ENCODE data around the gene SLC29A1. TPM values are rescaled to one million over a fixed set of nuclear protein-coding genes. Genes with fewer than 3 reads are reported as not detected.
"Not testable (repeated sequence)": the region's sequence is repeated elsewhere in the genome, so short reads cannot be mapped to it uniquely, and the experiment has no call there.

The SLC29A1 gene
- polyA plus RNA-seq: 100 to 1,000 TPM in 1 of 3 donors, 10 to 100 TPM in 2; 50.7 to 253 (median 57.6) TPM

- WGBS, 3 donors: 1 to 2% (median 1%) methylated on average over 64 to 73 of the region's 73 CpGs
- H3K27ac ChIP-seq (ENCODE audit: low read depth, low read length): no peak within 1 kb of the TSS
These were observed at the start of gene SLC29A1 for GRCh38 chr6:44223319-44224028. SLC29A1 (plus strand) TSS chr6:44223595; CDS start chr6:44227314, 3,719 bp downstream.

GRCh38 chr6:44176130-44176761 is 47.1 kb upstream of the SLC29A1 start:
- WGBS, 3 donors: 71 to 81% (median 74%) methylated on average over 14 to 15 of the region's 15 CpGs
- H3K27ac ChIP-seq (ENCODE audit: low read depth, low read length): no peak overlapping the region

GRCh38 chr6:44176762-44177509 is 46.5 kb upstream of the SLC29A1 start:
- WGBS, 3 donors: 46 to 71% (median 46%) methylated on average over 24 of the region's 24 CpGs
- no peak overlapping the region for H3K27ac ChIP-seq (ENCODE audit: low read depth, low read length)

- H3K27ac ChIP-seq (ENCODE audit: low read depth, low read length): no peak overlapping the region
- 62 to 84% (median 62%) methylated on average over 13 of the region's 13 CpGs for WGBS, 3 donors
These were observed 45.5 kb upstream of the SLC29A1 start for GRCh38 chr6:44177691-44178423.

GRCh38 chr6:44178424-44179071 is 44.8 kb upstream of the SLC29A1 start:
- H3K27ac ChIP-seq (ENCODE audit: low read depth, low read length): no peak overlapping the region
- WGBS, 3 donors: 83 to 94% (median 84%) methylated on average over 8 to 9 of the region's 9 CpGs

GRCh38 chr6:44179072-44179536 is 44.3 kb upstream of the SLC29A1 start:
- 65 to 68% (median 67%) methylated on average over 4 of the region's 4 CpGs for WGBS, 3 donors

GRCh38 chr6:44179648-44180047 is 43.7 kb upstream of the SLC29A1 start:
- no peak overlapping the region for H3K27ac ChIP-seq (ENCODE audit: low read depth, low read length)
- 94 to 97% (median 95%) methylated on average over 7 of the region's 7 CpGs for whole genome bisulfite sequencing, 3 donors

More at GRCh38 chr6:44179072-44179536, 44.3 kb upstream of the SLC29A1 start:
- H3K27ac ChIP-seq (ENCODE audit: low read depth, low read length): no peak overlapping the region

- H3K27ac ChIP-seq (ENCODE audit: low read depth, low read length): no peak overlapping the region
- 83 to 92% (median 87%) methylated on average over 4 of the region's 4 CpGs for WGBS, 3 donors
These were observed 43.0 kb upstream of the SLC29A1 start for GRCh38 chr6:44180406-44180805.

GRCh38 chr6:44180886-44181285 is 42.5 kb upstream of the SLC29A1 start:
- WGBS, 3 donors: 93 to 100% (median 94%) methylated on average over 4 of the region's 4 CpGs
- H3K27ac ChIP-seq (ENCODE audit: low read depth, low read length): no peak overlapping the region

- not testable (repeated sequence) for H3K27ac ChIP-seq (ENCODE audit: low read depth, low read length)
These were observed 41.6 kb upstream of the SLC29A1 start for GRCh38 chr6:44181784-44182183.

- WGBS, 3 donors: 90 to 96% (median 95%) methylated on average over 4 of the region's 4 CpGs
- H3K27ac ChIP-seq (ENCODE audit: low read depth, low read length): no peak overlapping the region
These were observed 40.4 kb upstream of the SLC29A1 start for GRCh38 chr6:44182911-44183390.

- 74 to 75% (median 75%) methylated on average over 8 to 9 of the region's 9 CpGs for WGBS, 3 donors
These were observed 39.6 kb upstream of the SLC29A1 start for GRCh38 chr6:44183783-44184182.

GRCh38 chr6:44185356-44185755 is 38.0 kb upstream of the SLC29A1 start:
- H3K27ac ChIP-seq (ENCODE audit: low read depth, low read length): not testable (repeated sequence)
- WGBS, 3 donors: 77 to 84% (median 82%) methylated on average over 7 of the region's 7 CpGs

More at GRCh38 chr6:44183783-44184182, 39.6 kb upstream of the SLC29A1 start:
- no peak overlapping the region for H3K27ac ChIP-seq (ENCODE audit: low read depth, low read length)

GRCh38 chr6:44185953-44186634 is 37.3 kb upstream of the SLC29A1 start:
- WGBS, 3 donors: 35 to 62% (median 43%) methylated on average over 9 of the region's 9 CpGs
- H3K27ac ChIP-seq (ENCODE audit: low read depth, low read length): no peak overlapping the region

- 69 to 81% (median 75%) methylated on average over 7 of the region's 7 CpGs for WGBS, 3 donors
These were observed 36.8 kb upstream of the SLC29A1 start for GRCh38 chr6:44186635-44187025.

GRCh38 chr6:44188819-44189218 is 34.6 kb upstream of the SLC29A1 start:
- H3K27ac ChIP-seq (ENCODE audit: low read depth, low read length): no peak overlapping the region
- 67 to 89% (median 78%) methylated on average over 2 of the region's 2 CpGs for WGBS, 3 donors

More at GRCh38 chr6:44186635-44187025, 36.8 kb upstream of the SLC29A1 start:
- H3K27ac ChIP-seq (ENCODE audit: low read depth, low read length): no peak overlapping the region

- H3K27ac ChIP-seq (ENCODE audit: low read depth, low read length): no peak overlapping the region
- 70 to 87% (median 87%) methylated on average over 2 of the region's 2 CpGs for WGBS, 3 donors
These were observed 34.1 kb upstream of the SLC29A1 start for GRCh38 chr6:44189257-44189656.

Data from adipose tissue (tissue), 3 donors.